Measurements from ENCODE around the gene OXER1. TPM values are rescaled to one million over a fixed set of nuclear protein-coding genes. Genes with fewer than 3 reads are reported as not detected.

Gene OXER1
- total and polyA plus RNA-seq, 11 donors = 0.22 to 2.2 (median 0.48) TPM; not detected in 2

DNA sequence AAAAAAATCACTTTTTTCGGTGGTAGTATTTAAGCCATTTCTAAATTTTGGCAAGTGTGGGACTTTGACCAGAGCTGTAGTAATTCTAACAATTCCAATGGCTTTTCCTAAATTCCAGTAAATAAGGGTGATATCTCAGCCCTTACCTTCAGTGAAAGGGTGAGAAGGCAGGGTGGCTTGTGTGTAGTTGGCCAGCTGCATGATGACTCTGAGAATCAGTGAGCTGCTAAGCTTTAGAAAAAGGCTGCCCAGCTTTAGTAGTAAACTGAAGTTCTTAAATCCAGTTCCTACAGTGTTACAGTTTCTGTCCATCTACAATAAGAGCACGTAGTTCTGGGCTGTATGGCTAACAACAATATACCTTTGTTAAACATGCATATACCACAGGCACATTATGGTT, 42.0 kb downstream of the OXER1 start:
- Histone ChIP-seq H3K27me3 (no peaks in the 10 kb centered on the region), H3K36me3 (peaks cover 0 to 8% (median 0%) of the 10 kb centered on the region in 9 donors), H3K27ac (no peak overlapping the region), H3K4me1 (peaks cover 0 to 21% (median 4%) of the 10 kb centered on the region in 12 donors), H3K4me3 (no peak overlapping the region), H3K9me3 (no peaks in the 10 kb centered on the region)
- WGBS, 4 donors = 87 to 95% (median 92%) methylated on average over 2 of the region's 2 CpGs
- intact Hi-C loops (cut with DNase I) = no loop called here
- DNase-seq = no peak
- no peak for ATAC-seq
- TF ChIP-seq POLR2A (IDR thresholded peaks at IDR 0.05) = no peak

DNA sequence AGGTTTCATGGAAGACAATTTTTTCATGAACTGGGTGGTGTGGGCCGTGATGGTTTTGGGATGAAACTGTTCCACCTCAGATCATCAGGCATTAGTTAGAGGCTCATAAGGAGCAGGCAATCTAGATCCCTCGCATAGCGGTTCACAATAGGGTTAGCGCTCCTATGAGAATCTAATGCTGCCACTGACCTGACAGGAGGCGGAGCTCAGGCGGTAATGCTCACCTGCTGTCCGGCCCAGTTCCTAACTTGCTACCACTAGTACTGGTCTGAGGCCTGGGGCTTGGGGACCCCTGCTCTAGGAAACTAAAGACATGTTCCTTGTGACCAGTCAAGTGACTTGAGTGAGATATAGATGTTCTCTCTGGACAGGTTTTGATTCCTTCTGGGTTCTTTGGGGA, 49.2 kb downstream of the OXER1 start:
- TF ChIP-seq, protein P1, sequence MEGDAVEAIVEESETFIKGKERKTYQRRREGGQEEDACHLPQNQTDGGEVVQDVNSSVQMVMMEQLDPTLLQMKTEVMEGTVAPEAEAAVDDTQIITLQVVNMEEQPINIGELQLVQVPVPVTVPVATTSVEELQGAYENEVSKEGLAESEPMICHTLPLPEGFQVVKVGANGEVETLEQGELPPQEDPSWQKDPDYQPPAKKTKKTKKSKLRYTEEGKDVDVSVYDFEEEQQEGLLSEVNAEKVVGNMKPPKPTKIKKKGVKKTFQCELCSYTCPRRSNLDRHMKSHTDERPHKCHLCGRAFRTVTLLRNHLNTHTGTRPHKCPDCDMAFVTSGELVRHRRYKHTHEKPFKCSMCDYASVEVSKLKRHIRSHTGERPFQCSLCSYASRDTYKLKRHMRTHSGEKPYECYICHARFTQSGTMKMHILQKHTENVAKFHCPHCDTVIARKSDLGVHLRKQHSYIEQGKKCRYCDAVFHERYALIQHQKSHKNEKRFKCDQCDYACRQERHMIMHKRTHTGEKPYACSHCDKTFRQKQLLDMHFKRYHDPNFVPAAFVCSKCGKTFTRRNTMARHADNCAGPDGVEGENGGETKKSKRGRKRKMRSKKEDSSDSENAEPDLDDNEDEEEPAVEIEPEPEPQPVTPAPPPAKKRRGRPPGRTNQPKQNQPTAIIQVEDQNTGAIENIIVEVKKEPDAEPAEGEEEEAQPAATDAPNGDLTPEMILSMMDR (IDR thresholded peaks at IDR 0.05) = no peak
- no peak for TF ChIP-seq POLR2A (IDR thresholded peaks at IDR 0.05)
- H3K27me3 ChIP-seq = no peaks in the 10 kb centered on the region
- H3K9me3 ChIP-seq = no peaks in the 10 kb centered on the region
- peaks cover 0 to 8% (median 3%) of the 10 kb centered on the region in 9 donors for H3K36me3 ChIP-seq
- WGBS, 4 donors = 93 to 98% (median 96%) methylated on average over 4 to 7 of the region's 7 CpGs
- intact Hi-C loops (cut with DNase I) = no loop called here
- no peak overlapping the region for H3K27ac ChIP-seq
- ATAC-seq (no peak), DNase-seq (no peak)
- no peak overlapping the region for H3K4me3 ChIP-seq
- H3K4me1 ChIP-seq = no peaks in the 10 kb centered on the region

DNA sequence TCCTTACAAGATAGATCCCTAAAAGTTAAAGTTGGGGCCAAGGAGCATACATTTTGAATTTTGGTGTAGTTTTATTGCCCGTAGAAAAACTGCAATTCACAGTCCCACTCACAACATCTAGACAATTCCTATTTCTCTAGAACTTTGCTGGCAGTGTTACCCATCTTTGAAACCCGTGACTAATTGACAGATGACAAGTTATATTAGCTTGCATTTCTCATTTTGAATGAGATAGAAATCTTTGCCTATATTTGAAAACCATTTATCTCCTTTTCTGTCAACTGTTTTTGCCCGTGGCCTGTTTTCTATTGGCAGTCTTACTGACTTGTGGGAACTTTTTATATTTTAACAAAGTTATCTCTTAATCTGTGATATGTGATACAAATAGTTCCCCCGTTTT, 50.0 kb downstream of the OXER1 start:
- WGBS, 4 donors = 77 to 85% (median 84%) methylated on average over 4 of the region's 4 CpGs
- TF ChIP-seq POLR2A (IDR thresholded peaks at IDR 0.05) = no peak
- TF ChIP-seq, protein P1 (IDR thresholded peaks at IDR 0.05) = no peak
- no peaks in the 10 kb centered on the region for H3K4me1 ChIP-seq
- peaks cover 0 to 15% (median 11%) of the 10 kb centered on the region in 9 donors for H3K36me3 ChIP-seq
- DNase-seq (no peak), ATAC-seq (no peak)
- no peak overlapping the region for H3K4me3 ChIP-seq
- H3K27me3 ChIP-seq = no peaks in the 10 kb centered on the region
- intact Hi-C loops (cut with DNase I) = no loop called here
- H3K9me3 ChIP-seq = no peaks in the 10 kb centered on the region
- H3K27ac ChIP-seq = no peak overlapping the region

DNA sequence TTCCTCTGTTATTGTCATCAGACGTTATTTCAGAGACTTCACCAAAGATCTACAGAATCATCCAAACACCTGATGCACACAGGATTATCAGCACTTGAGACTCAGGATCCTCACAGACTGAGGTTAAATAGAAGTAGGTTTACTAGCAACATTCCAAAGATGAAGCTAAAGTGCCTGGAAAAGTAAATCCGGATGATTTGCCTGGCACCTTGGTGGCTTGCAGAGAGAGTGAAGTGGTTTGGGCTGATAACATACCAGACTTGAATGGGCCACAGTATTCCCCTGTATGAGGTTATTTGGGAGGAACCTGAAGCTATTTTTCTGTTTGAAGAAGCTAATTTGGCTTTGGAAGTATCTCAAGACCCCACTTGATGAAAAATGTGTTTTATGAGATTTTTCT, 51.0 kb downstream of the OXER1 start:
- Histone ChIP-seq H3K4me1 (no peaks in the 10 kb centered on the region), H3K27me3 (no peaks in the 10 kb centered on the region), H3K9me3 (no peaks in the 10 kb centered on the region), H3K27ac (no peak overlapping the region), H3K4me3 (no peak overlapping the region), H3K36me3 (peaks cover 0 to 25% (median 14%) of the 10 kb centered on the region in 9 donors)
- DNase-seq = no peak
- WGBS, 4 donors = 66 to 75% (median 69%) methylated on average over 2 of the region's 2 CpGs
- intact Hi-C loops (cut with DNase I) = no loop called here
- ATAC-seq = no peak
- TF ChIP-seq, protein P1 (IDR thresholded peaks at IDR 0.05) = no peak
- TF ChIP-seq POLR2A (IDR thresholded peaks at IDR 0.05) = no peak

Other genes starting within 250 kb of the OXER1 start
- gene MTA3, start 195.5 kb downstream of the OXER1 start, total RNA-seq = 10 to 100 TPM; 15.3 to 31.8 (median 26.4) TPM
- 10 to 100 TPM; 11.9 to 20.9 TPM for gene MTA3, start 195.5 kb downstream of the OXER1 start, polyA plus RNA-seq
- 10 to 100 TPM in 1 of 9 donors, 1 to 10 TPM in 8; 1.3 to 10.6 (median 2.2) TPM for gene HAAO, start 28.4 kb upstream of the OXER1 start, total RNA-seq
- 1 to 10 TPM; 1.3 to 2.4 TPM for gene HAAO, start 28.4 kb upstream of the OXER1 start, polyA plus RNA-seq